Left cardiac atrium (tissue), 4 donors: Measurements from ENCODE around the gene ANP32E. TPM values are rescaled to one million over a fixed set of nuclear protein-coding genes. Genes with fewer than 3 reads are reported as not detected.

Experiments
- ATAC-seq, 2 donors: fragments of 200-7000 bp; cut with Tn5 transposase; one replicate each; pipeline ENCODE4 v1.9.1; 2020; ENCODE audit warnings: mild to moderate bottlenecking in 2 of 2, moderate library complexity in 2 of 2
- DNase-seq: peaks from one replicate; pipeline ENCODE4 v3.0.0-alpha.2; 2020
- intact Hi-C, 2 donors: fragments of 100-400 bp; cut with DNase I; formaldehyde crosslinking; loops; one replicate each; pipeline versions ENCODE4 v1.14.1 to v1.15.1; 2022 to 2023
- total RNA-seq, 2 donors: library from RNA; stranded (reverse); fragmentation: NEBNext Ultra II Directional; extraction: Animal tissue kit (Norgen Biotek cat#: 25700); gene quantifications; one replicate each; pipeline ENCODE4 v1.2.1, GENCODE V29; 2021
- donor health status: DM: no; HTN: yes; CAD: no.
- donor health status: DM: no; HTN: yes; CAD: no; lungs with severe emphysema.
- donor health status: DM: yes; HTN: yes; CAD: no.
- donor health status: Dilated cardiomyopathy.

ANP32E gene
- total RNA-seq, 2 donors from 2014 or later: 25.5 to 38.1 TPM

GRCh38 chr1:150180474-150180873 is 55.4 kb downstream of the ANP32E start:
- intact Hi-C loops: no loop called here
- no peak for ATAC-seq
- no peak for DNase-seq

DNA sequence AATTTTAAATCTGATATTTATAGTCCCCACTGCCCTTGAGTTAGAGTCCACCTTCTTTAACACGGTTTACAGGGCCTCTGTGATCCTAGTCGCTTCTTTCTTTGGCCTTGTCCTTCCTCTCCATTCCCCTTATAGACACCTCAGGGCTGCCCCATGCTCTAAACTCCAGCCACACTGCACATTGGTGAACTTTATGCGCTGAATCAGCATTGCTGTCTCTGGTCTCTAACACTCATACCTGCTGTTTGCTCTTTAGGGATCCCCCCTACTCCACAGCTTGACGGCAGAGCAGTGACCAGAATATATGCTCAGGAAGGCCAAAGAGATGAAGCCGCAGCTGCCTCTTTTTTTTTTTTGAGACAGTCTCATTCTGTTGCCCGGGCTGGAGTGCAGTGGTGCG is 56.0 kb downstream of the ANP32E start:
- DNase-seq (no peak), ATAC-seq (no peak)
- intact Hi-C loops: no loop called here

DNA sequence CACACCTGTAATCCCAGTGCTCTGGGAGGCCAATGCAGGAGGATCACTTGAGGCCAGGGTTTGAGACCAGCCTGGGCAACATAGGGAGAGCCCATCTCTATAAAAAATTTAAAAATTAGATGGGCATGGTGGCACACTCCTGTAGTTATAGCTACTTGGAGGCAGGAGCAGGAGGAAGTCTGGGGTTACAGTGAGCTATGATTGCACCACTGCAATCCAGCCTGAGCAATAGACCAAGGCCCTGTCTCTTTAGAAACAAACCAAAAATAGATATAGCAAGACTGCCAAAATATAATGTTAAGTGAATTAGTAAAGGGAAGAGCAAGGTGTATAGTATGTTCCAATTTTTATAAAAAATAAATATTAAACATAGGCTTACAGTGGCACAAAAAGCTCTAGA is 57.4 kb downstream of the ANP32E start:
- no peak for DNase-seq
- intact Hi-C loops: no loop called here
- ATAC-seq: peak in 1 of 2 donors; percentile 29

GRCh38 chr1:150176593-150176992 is 59.3 kb downstream of the ANP32E start:
- ATAC-seq (peak in 1 of 2 donors; percentile 38), DNase-seq (no peak)
- intact Hi-C loops: no loop called here

DNA sequence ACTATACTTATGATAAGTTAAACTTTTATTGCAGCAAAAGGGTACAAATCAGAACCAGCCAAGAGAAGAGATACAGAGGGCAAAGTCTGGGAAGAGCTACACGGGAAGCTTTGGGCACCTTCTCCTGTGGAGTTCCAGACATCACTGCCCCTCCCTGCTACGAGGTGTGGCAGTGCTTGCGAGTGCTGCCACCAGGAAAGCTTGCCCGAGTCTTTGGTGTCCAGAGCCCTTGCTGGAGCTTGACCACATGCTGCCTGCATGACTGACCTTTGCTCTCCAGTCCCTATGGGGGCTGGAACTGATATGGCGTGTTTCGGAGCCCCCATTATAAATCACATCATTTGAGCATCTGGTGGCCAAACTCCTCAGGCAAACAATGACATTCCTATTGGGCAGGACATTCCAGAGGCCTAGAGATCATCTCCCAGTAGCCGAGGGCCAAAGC is 62.7 kb downstream of the ANP32E start:
- ATAC-seq (no peak), DNase-seq (no peak)
- intact Hi-C loops: no loop called here

- DNase-seq (no peak), ATAC-seq (no peak)
- intact Hi-C loops: no loop called here
Observed at GRCh38 chr1:150171801-150172200, 64.1 kb downstream of the ANP32E start.

- DNase-seq (peak; percentile 78), ATAC-seq (peak; percentile 53 to 72)
- intact Hi-C loops: loop anchor here (2.0 to 5.0 kb wide), 3 partner anchors 97 to 207 kb away; no protein-coding TSS in a partner anchor
Observed at GRCh38 chr1:150168960-150169601, 66.8 kb downstream of the ANP32E start.

Other genes with a start within 250 kb of the ANP32E start
- gene OTUD7B, start 225.4 kb downstream of the ANP32E start, total RNA-seq: 10 to 100 TPM; 20.3 to 21.4 TPM
- gene VPS45, start 168.3 kb downstream of the ANP32E start, total RNA-seq: 10 to 100 TPM; 39.3 to 40.2 TPM
- 10 to 100 TPM; 30.2 to 42.8 TPM for gene PLEKHO1, start 86.2 kb downstream of the ANP32E start, total RNA-seq
- 1 to 10 TPM; 5.7 to 8.7 TPM for gene CA14, start 21.7 kb upstream of the ANP32E start, total RNA-seq
- gene APH1A, start 32.9 kb upstream of the ANP32E start, total RNA-seq: 10 to 100 TPM; 64.3 to 93.1 TPM
- gene C1orf54, start 36.7 kb upstream of the ANP32E start, total RNA-seq: 10 to 100 TPM; 10.1 to 14.0 TPM
- 10 to 100 TPM in 1 of 2 donors, 1 to 10 TPM in 1; 9.8 to 14.1 TPM for gene CIART, start 46.4 kb upstream of the ANP32E start, total RNA-seq
- 10 to 100 TPM; 72.6 to 74.3 TPM for gene MRPS21, start 57.7 kb upstream of the ANP32E start, total RNA-seq
- 10 to 100 TPM; 22.1 to 25.1 TPM for gene PRPF3, start 85.4 kb upstream of the ANP32E start, total RNA-seq
- 10 to 100 TPM; 22.5 to 24.3 TPM for gene RPRD2, start 128.0 kb upstream of the ANP32E start, total RNA-seq